HCT116 (cell line): ENCODE results near the gene UBE2V1.
"Not testable (repeated sequence)": the region's sequence is repeated elsewhere in the genome, so short reads cannot be mapped to it uniquely, and the experiment has no call there.

ENCODE experiments used
- CEBPB ChIP-seq: IDR thresholded peaks from 2 replicates; pipeline ENCODE4 v1.6.1; 2012; ENCODE audit warnings: low read depth
- CTCF ChIP-seq, 3 experiments: fragments of 200-600 bp in 1 of 3; sonication (generic) in 1 of 3; IDR thresholded peaks in 2 of 3; conservative IDR thresholded peaks in 1 of 3; 2 replicates each; pipeline ENCODE4 v1.5.1; 2012 to 2017; ENCODE audit warnings: low read depth in 2 of 3, low read length in 2 of 3, antibody characterized with exemption in 1 of 3, borderline replicate concordance in 1 of 3, control low read depth in 1 of 3, mild to moderate bottlenecking in 1 of 3, mixed read lengths in 1 of 3, mixed run types in 1 of 3, moderate library complexity in 1 of 3; ENCODE audit not compliant: insufficient read depth in 1 of 3
- EGR1 ChIP-seq: IDR thresholded peaks from 2 replicates; pipeline ENCODE4 v1.6.1; 2012; ENCODE audit warnings: low read depth
- EZH2 ChIP-seq: fragments of 200-600 bp; sonication (generic); IDR thresholded peaks from 2 replicates; pipeline ENCODE4 v1.6.1; 2017; ENCODE audit warnings: antibody characterized with exemption, mixed run types
- EZH2phosphoT487 ChIP-seq: fragments of 200-600 bp; IDR thresholded peaks from 2 replicates; pipeline ENCODE4 v1.6.1; 2018; ENCODE audit warnings: antibody characterized with exemption, borderline replicate concordance
- MAX ChIP-seq: IDR thresholded peaks from 2 replicates; pipeline ENCODE4 v1.6.1; 2012
- POLR2A ChIP-seq: IDR thresholded peaks from 2 replicates; pipeline ENCODE4 v1.7.0; 2011; ENCODE audit warnings: borderline replicate concordance; ENCODE audit not compliant: insufficient read depth, insufficient read length; ENCODE audit errors: extremely low read depth
- POLR2AphosphoS5 ChIP-seq: IDR thresholded peaks from 2 replicates; pipeline ENCODE4 v1.6.1; 2011; ENCODE audit warnings: mild to moderate bottlenecking, low read depth, low read length, moderate library complexity
- SRF ChIP-seq: IDR thresholded peaks from 2 replicates; pipeline ENCODE4 v1.6.1; 2012; ENCODE audit warnings: low read depth
- YY1 ChIP-seq: IDR thresholded peaks from 2 replicates; pipeline ENCODE4 v1.6.1; 2011; ENCODE audit warnings: low read length, low read depth, moderate library complexity, mild to moderate bottlenecking; ENCODE audit not compliant: insufficient replicate concordance; ENCODE audit errors: extremely low read depth
- ZNF274 ChIP-seq: fragments of 200-500 bp; sonication (Bioruptor generic); IDR thresholded peaks from 2 replicates; pipeline ENCODE4 v1.6.1; 2014; ENCODE audit warnings: mild to moderate bottlenecking, low read depth, low read length, inconsistent platforms

GRCh38 chr20:50102551-50102950, 10.4 kb downstream of the UBE2V1 start:
- not testable (repeated sequence) for TF ChIP-seq POLR2A; CTCF (IDR thresholded peaks at IDR 0.05 in 2 of 3, conservative IDR thresholded peaks at IDR 0.05 in 1 of 3; ENCODE audit: borderline replicate concordance in 1 of 3, insufficient read depth in 1 of 3, low read depth in 2 of 3, low read length in 2 of 3); EGR1; POLR2AphosphoS5; CEBPB; SRF; EZH2; ZNF274; MAX; EZH2phosphoT487; YY1
